CD4-positive, alpha-beta memory T cell (primary cell): ENCODE results near the gene JTB. TPM values are rescaled to one million over a fixed set of nuclear protein-coding genes. Genes with fewer than 3 reads are reported as not detected.

Experiments used
- CTCF ChIA-PET: fragments of 350-600 bp; sonication (Branson Sonifier 250); formaldehyde crosslinking; loops from one replicate; lab custom pipeline; 2021; ENCODE audit warnings: inconsistent platforms; ENCODE audit not compliant: partially characterized antibody; lab: Charles Lee
- POLR2A ChIA-PET: fragments of 350-600 bp; sonication (Branson Sonifier 250); formaldehyde crosslinking; loops from one replicate; lab custom pipeline; 2021; ENCODE audit not compliant: partially characterized antibody; lab: Charles Lee
- DNase-seq, 5 donors: peaks; one replicate each; pipeline versions ENCODE4 v3.0.0 to v3.0.0-alpha.2; 2020 to 2022; ENCODE audit warnings: mixed read lengths in 1 of 5
- H3K27ac ChIP-seq: one replicate; pipeline ENCODE4 v1.7.0; 2013; ENCODE audit warnings: low read depth, low read length
- H3K27me3 ChIP-seq: 2 replicates; pipeline ENCODE4 v1.7.0; 2013; ENCODE audit warnings: mild to moderate bottlenecking, low read length, moderate library complexity; ENCODE audit not compliant: insufficient read depth
- H3K36me3 ChIP-seq: 2 replicates; pipeline ENCODE4 v1.7.0; 2013; ENCODE audit warnings: mild to moderate bottlenecking, low read length, moderate library complexity; ENCODE audit not compliant: insufficient read depth
- H3K4me1 ChIP-seq: 2 replicates; pipeline ENCODE4 v1.7.0; 2013; ENCODE audit warnings: mild to moderate bottlenecking, low read length, moderate library complexity; ENCODE audit not compliant: insufficient read depth
- H3K4me3 ChIP-seq, 2 donors: one replicate each; pipeline ENCODE4 v1.7.0; 2013; ENCODE audit warnings: low read length in 2 of 2, mild to moderate bottlenecking in 1 of 2
- H3K9me3 ChIP-seq, 2 donors: one replicate each; pipeline ENCODE4 v1.7.0; 2013; ENCODE audit warnings: low read length in 2 of 2, control low read depth in 1 of 2; ENCODE audit not compliant: control insufficient read depth in 1 of 2
- H3K27ac Mint-ChIP-seq, 7 donors: one replicate each; pipeline ENCODE4 v1.8.0; 2020 to 2021; ENCODE audit warnings: mixed read lengths in 7 of 7, mild to moderate bottlenecking in 6 of 7, inconsistent platforms in 3 of 7, moderate library complexity in 3 of 7
- H3K27me3 Mint-ChIP-seq, 2 donors: one replicate each; pipeline ENCODE4 v1.8.0; 2020 to 2021; ENCODE audit warnings: mixed read lengths in 2 of 2
- H3K36me3 Mint-ChIP-seq, 2 donors: one replicate each; pipeline ENCODE4 v1.8.0; 2020 to 2021; ENCODE audit warnings: mixed read lengths in 2 of 2, inconsistent platforms in 1 of 2, mild to moderate bottlenecking in 1 of 2
- H3K4me1 Mint-ChIP-seq, 4 donors: one replicate each; pipeline ENCODE4 v1.8.0; 2020 to 2021; ENCODE audit warnings: mixed read lengths in 4 of 4, mild to moderate bottlenecking in 1 of 4
- H3K4me3 Mint-ChIP-seq, 8 donors: one replicate each; pipeline ENCODE4 v1.8.0; 2020 to 2021; ENCODE audit warnings: mixed read lengths in 8 of 8, mild to moderate bottlenecking in 7 of 8, moderate library complexity in 6 of 8, inconsistent platforms in 3 of 8
- H3K9me3 Mint-ChIP-seq, 8 donors: one replicate each; pipeline ENCODE4 v1.8.0; 2020 to 2021; ENCODE audit warnings: mixed read lengths in 8 of 8, mild to moderate bottlenecking in 5 of 8, inconsistent platforms in 3 of 8, moderate library complexity in 1 of 8
- intact Hi-C: fragments of 100-400 bp; cut with micrococcal nuclease; formaldehyde crosslinking; loops from one replicate; pipeline ENCODE4 v1.15.1; 2023
- polyA plus RNA-seq, 2 donors: library from polyadenylated mRNA; unstranded; fragments of 300-500 nt; fragmentation: Illumina TruSeq; gene quantifications; one replicate each; pipeline ENCODE4 v1.2.3, GENCODE V29; 2021
- total RNA-seq, 2 experiments: library from RNA; stranded (reverse); gene quantifications; one replicate each; pipeline ENCODE4 v1.2.3, GENCODE V29; 2021

Gene JTB
- total and polyA plus RNA-seq, 4 experiments from 2014 or later = 121 to 445 (median 207) TPM

GRCh38 chr1:153963030-153963849 lies 14.2 kb downstream of the JTB start, which contains the start of gene SLC39A1:
Gene SLC39A1, minus strand, starts transcription at chr1:153963537. Its CDS starts 822 bp downstream, at chr1:153962715.
- H3K36me3 ChIP-seq = no peaks in the 10 kb centered on the region
- peak within 1 kb of the TSS; percentile 91 for H3K27ac ChIP-seq
- H3K36me3 Mint-ChIP-seq = peaks cover 0 to 30% of the 10 kb centered on the region in 2 donors
- peak within 1 kb of the TSS; percentile 86 to 98 (median 97) for H3K27ac Mint-ChIP-seq
- peaks cover 39 to 66% (median 54%) of the 10 kb centered on the region in 4 donors for H3K4me1 Mint-ChIP-seq
- no peaks in the 10 kb centered on the region for H3K27me3 ChIP-seq
- peaks cover 54% of the 10 kb centered on the region for H3K4me1 ChIP-seq
- no peaks in the 10 kb centered on the region for H3K9me3 Mint-ChIP-seq
- no peaks in the 10 kb centered on the region for H3K27me3 Mint-ChIP-seq
- ChIA-PET POLR2A (interaction anchor here (0.6 to 3.3 kb wide), 15 partner anchors 9 to 442 kb away, joined by 3 to 70 read pairs (median 5); partner anchors contain the start of genes DENND4B, GATAD2B, JTB and RPS27), CTCF (interaction anchor here (1.6 to 8.4 kb wide), 5 partner anchors 13 to 40 kb away, joined by 5 to 70 read pairs (median 12); partner anchors contain the start of genes DENND4B, JTB and RAB13)
- peak; percentile 87 to 97 (median 89) for DNase-seq
- H3K9me3 ChIP-seq = no peaks in the 10 kb centered on the region
- peak within 1 kb of the TSS; percentile 90 to 98 (median 94) for H3K4me3 Mint-ChIP-seq
- H3K4me3 ChIP-seq = peak within 1 kb of the TSS; percentile 55 to 80
- intact Hi-C loops = loop anchor here (1.0 kb wide), 1 partner anchor 40 kb away; no protein-coding TSS in a partner anchor

- H3K27ac Mint-ChIP-seq = peak overlapping the region; percentile 86 to 98 (median 97)
- Histone ChIP-seq H3K27ac (peak overlapping the region; percentile 91), H3K4me1 (peaks cover 48% of the 10 kb centered on the region), H3K9me3 (no peaks in the 10 kb centered on the region), H3K27me3 (no peaks in the 10 kb centered on the region), H3K4me3 (peak overlapping the region; percentile 55 to 80), H3K36me3 (no peaks in the 10 kb centered on the region)
- H3K4me1 Mint-ChIP-seq = peaks cover 37 to 66% (median 50%) of the 10 kb centered on the region in 4 donors
- DNase-seq = no peak
- POLR2A ChIA-PET = interaction anchor here (1.0 to 3.3 kb wide), 14 partner anchors 8 to 187 kb away, joined by 3 to 70 read pairs (median 6); partner anchors contain the start of genes DENND4B, GATAD2B, JTB and RPS27
- CTCF ChIA-PET = interaction anchor here (1.6 to 8.4 kb wide), 5 partner anchors 14 to 39 kb away, joined by 5 to 70 read pairs (median 12); partner anchors contain the start of genes DENND4B, JTB and RAB13
- H3K4me3 Mint-ChIP-seq = peak overlapping the region; percentile 90 to 98 (median 94)
- H3K27me3 Mint-ChIP-seq = no peaks in the 10 kb centered on the region
- H3K9me3 Mint-ChIP-seq = no peaks in the 10 kb centered on the region
- intact Hi-C loops = loop anchor here (1.0 kb wide), 1 partner anchor 39 kb away; no protein-coding TSS in a partner anchor
- peaks cover 0 to 34% of the 10 kb centered on the region in 2 donors for H3K36me3 Mint-ChIP-seq
Measured at GRCh38 chr1:153962088-153963029, 15.1 kb downstream of the JTB start.

- Mint-ChIP-seq H3K4me1 (peaks cover 38 to 66% (median 52%) of the 10 kb centered on the region in 4 donors), H3K9me3 (no peaks in the 10 kb centered on the region), H3K27me3 (no peaks in the 10 kb centered on the region), H3K27ac (peak overlapping the region in 6 of 7 donors; percentile 0 to 88 (median 58)), H3K4me3 (peak overlapping the region in 6 of 8 donors; percentile 2 to 51 (median 9)), H3K36me3 (peaks cover 0 to 27% of the 10 kb centered on the region in 2 donors)
- intact Hi-C loops = no loop called here
- CTCF ChIA-PET = interaction anchor here (0.6 to 8.4 kb wide), 2 partner anchors 25 to 375 kb away, joined by 3 to 70 read pairs; partner anchors contain the start of gene RAB13
- H3K27ac ChIP-seq = no peak overlapping the region
- no peak overlapping the region for H3K4me3 ChIP-seq
- no peaks in the 10 kb centered on the region for H3K9me3 ChIP-seq
- H3K4me1 ChIP-seq = peaks cover 53% of the 10 kb centered on the region
- DNase-seq = no peak
- H3K27me3 ChIP-seq = no peaks in the 10 kb centered on the region
- no peaks in the 10 kb centered on the region for H3K36me3 ChIP-seq
- POLR2A ChIA-PET = interaction anchor here (1.0 to 8.6 kb wide), 3 partner anchors 15 to 29 kb away, joined by 3 to 142 read pairs (median 87); partner anchors contain the start of genes DENND4B, JTB and RPS27
Measured at GRCh38 chr1:153961421-153961820, 16.1 kb downstream of the JTB start.

- H3K27me3 Mint-ChIP-seq = no peaks in the 10 kb centered on the region
- ChIA-PET CTCF (no interaction called here), POLR2A (interaction anchor here (0.6 to 8.6 kb wide), 6 partner anchors 12 to 36 kb away, joined by 3 to 142 read pairs (median 10); partner anchors contain the start of genes DENND4B, JTB and RPS27)
- Histone ChIP-seq H3K4me3 (no peak overlapping the region), H3K27ac (no peak overlapping the region), H3K9me3 (no peaks in the 10 kb centered on the region), H3K27me3 (no peaks in the 10 kb centered on the region), H3K36me3 (no peaks in the 10 kb centered on the region), H3K4me1 (peaks cover 54% of the 10 kb centered on the region)
- H3K36me3 Mint-ChIP-seq = peaks cover 0 to 28% of the 10 kb centered on the region in 2 donors
- H3K27ac Mint-ChIP-seq = peak overlapping the region in 3 of 7 donors; percentile 60 to 99 (median 91)
- no peaks in the 10 kb centered on the region for H3K9me3 Mint-ChIP-seq
- H3K4me1 Mint-ChIP-seq = peaks cover 40 to 69% (median 53%) of the 10 kb centered on the region in 4 donors
- DNase-seq = no peak
- intact Hi-C loops = no loop called here
- peak overlapping the region in 2 of 8 donors; percentile 1 to 18 for H3K4me3 Mint-ChIP-seq
Measured at GRCh38 chr1:153960206-153960605, 17.3 kb downstream of the JTB start.

GRCh38 chr1:153959454-153959853 lies 18.0 kb downstream of the JTB start:
- Mint-ChIP-seq H3K4me3 (peak overlapping the region in 1 of 8 donors; percentile 18), H3K36me3 (peaks cover under 1 to 30% of the 10 kb centered on the region in 2 donors), H3K27ac (peak overlapping the region in 5 of 7 donors; percentile 60 to 99 (median 86)), H3K9me3 (no peaks in the 10 kb centered on the region), H3K27me3 (no peaks in the 10 kb centered on the region), H3K4me1 (peaks cover 43 to 74% (median 57%) of the 10 kb centered on the region in 4 donors)
- intact Hi-C loops = loop anchor here (2.0 to 5.0 kb wide), 2 partner anchors 27 to 177 kb away; partner anchors contain the start of gene RAB13
- peaks cover 60% of the 10 kb centered on the region for H3K4me1 ChIP-seq
- CTCF ChIA-PET = interaction anchor here (4.3 kb wide), 1 partner anchor 14 kb away, joined by 31 read pairs; the partner anchor contains the start of gene DENND4B
- no peaks in the 10 kb centered on the region for H3K9me3 ChIP-seq
- no peak for DNase-seq
- no peak overlapping the region for H3K4me3 ChIP-seq
- no peaks in the 10 kb centered on the region for H3K27me3 ChIP-seq
- H3K27ac ChIP-seq = peak overlapping the region; percentile 90
- POLR2A ChIA-PET = interaction anchor here (0.6 to 8.6 kb wide), 9 partner anchors 8 to 37 kb away, joined by 3 to 142 read pairs (median 10); partner anchors contain the start of genes CREB3L4, DENND4B, GATAD2B and JTB
- peaks cover 6% of the 10 kb centered on the region for H3K36me3 ChIP-seq

DNA sequence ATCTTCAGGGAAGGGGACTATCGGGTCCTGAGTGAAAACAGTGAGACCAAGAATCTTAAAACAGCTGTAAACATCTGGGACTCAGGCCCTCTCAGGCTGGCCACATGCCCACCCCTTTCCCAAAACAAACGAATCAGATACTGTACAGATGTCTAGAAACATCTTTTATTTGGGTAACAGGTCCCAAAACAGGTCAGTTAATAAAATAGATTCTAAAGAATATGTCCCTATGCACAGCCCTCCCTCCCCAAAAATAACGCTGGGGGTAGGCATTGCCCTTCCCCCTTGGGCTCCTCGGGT lies 18.6 kb downstream of the JTB start:
- CTCF ChIA-PET = interaction anchor here (0.8 to 4.3 kb wide), 3 partner anchors 9 to 17 kb away, joined by 3 to 31 read pairs (median 11); partner anchors contain the start of genes CREB3L4 and DENND4B
- peak overlapping the region; percentile 90 for H3K27ac ChIP-seq
- H3K9me3 ChIP-seq = no peaks in the 10 kb centered on the region
- H3K4me1 Mint-ChIP-seq = peaks cover 44 to 75% (median 59%) of the 10 kb centered on the region in 4 donors
- peak overlapping the region; percentile 88 to 99 (median 97) for H3K27ac Mint-ChIP-seq
- H3K9me3 Mint-ChIP-seq = no peaks in the 10 kb centered on the region
- no peak for DNase-seq
- intact Hi-C loops = loop anchor here (1.0 to 5.0 kb wide), 6 partner anchors 8 to 177 kb away; partner anchors contain the start of genes CREB3L4, JTB and RAB13
- peaks cover 9% of the 10 kb centered on the region for H3K36me3 ChIP-seq
- no peaks in the 10 kb centered on the region for H3K27me3 Mint-ChIP-seq
- POLR2A ChIA-PET = interaction anchor here (1.0 to 8.6 kb wide), 10 partner anchors 8 to 325 kb away, joined by 3 to 142 read pairs (median 10); partner anchors contain the start of genes CHTOP, CREB3L4, DENND4B and GATAD2B
- peaks cover 6 to 35% of the 10 kb centered on the region in 2 donors for H3K36me3 Mint-ChIP-seq
- H3K27me3 ChIP-seq = no peaks in the 10 kb centered on the region
- H3K4me3 Mint-ChIP-seq = peak overlapping the region; percentile 9 to 99 (median 99)
- no peak overlapping the region for H3K4me3 ChIP-seq
- peaks cover 60% of the 10 kb centered on the region for H3K4me1 ChIP-seq
